Epithelial cell of esophagus (primary cell): ENCODE measurements around the gene CA5B.
"Not testable (repeated sequence)": the region's sequence is repeated elsewhere in the genome, so short reads cannot be mapped to it uniquely, and the experiment has no call there.

Experiments
- DNase-seq: peaks from one replicate; pipeline ENCODE4 v3.0.0; 2010; ENCODE audit warnings: low read depth
- H3K4me3 ChIP-seq: 2 replicates; pipeline ENCODE4 v1.5.1; 2011; ENCODE audit warnings: mild to moderate bottlenecking, low read length, control low read depth
- CTCF ChIP-seq: IDR thresholded peaks from 2 replicates; pipeline ENCODE4 v1.5.1; 2011; ENCODE audit warnings: low read depth, mild to moderate bottlenecking, low read length, control low read depth, inconsistent platforms; ENCODE audit not compliant: insufficient read depth; ENCODE audit errors: missing control alignments

Gene CA5B

DNA sequence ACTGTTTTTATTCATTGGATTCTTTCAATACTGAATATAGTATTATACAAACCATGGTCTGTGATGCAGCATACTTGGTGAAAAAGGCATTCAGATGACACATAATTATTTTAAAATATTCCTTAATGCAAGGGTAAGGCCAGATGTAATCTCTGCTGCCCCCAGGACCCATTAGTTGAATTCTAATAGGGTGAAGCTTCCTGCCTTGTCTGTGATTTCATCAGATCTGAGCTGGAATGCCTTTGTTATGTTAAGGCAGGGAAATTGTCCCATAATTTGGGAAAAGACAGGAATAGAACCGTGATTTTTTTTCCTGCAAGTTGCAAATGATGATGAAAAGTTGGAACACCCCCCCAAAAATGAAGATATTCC is 78.4 kb downstream of the CA5B start:
- TF ChIP-seq CTCF = no peak
- no peak for DNase-seq
- no peak overlapping the region for H3K4me3 ChIP-seq

GRCh38 chrX:15816886-15817285 is 78.8 kb downstream of the CA5B start:
- no peak overlapping the region for H3K4me3 ChIP-seq
- DNase-seq = no peak
- no peak for TF ChIP-seq CTCF

DNA sequence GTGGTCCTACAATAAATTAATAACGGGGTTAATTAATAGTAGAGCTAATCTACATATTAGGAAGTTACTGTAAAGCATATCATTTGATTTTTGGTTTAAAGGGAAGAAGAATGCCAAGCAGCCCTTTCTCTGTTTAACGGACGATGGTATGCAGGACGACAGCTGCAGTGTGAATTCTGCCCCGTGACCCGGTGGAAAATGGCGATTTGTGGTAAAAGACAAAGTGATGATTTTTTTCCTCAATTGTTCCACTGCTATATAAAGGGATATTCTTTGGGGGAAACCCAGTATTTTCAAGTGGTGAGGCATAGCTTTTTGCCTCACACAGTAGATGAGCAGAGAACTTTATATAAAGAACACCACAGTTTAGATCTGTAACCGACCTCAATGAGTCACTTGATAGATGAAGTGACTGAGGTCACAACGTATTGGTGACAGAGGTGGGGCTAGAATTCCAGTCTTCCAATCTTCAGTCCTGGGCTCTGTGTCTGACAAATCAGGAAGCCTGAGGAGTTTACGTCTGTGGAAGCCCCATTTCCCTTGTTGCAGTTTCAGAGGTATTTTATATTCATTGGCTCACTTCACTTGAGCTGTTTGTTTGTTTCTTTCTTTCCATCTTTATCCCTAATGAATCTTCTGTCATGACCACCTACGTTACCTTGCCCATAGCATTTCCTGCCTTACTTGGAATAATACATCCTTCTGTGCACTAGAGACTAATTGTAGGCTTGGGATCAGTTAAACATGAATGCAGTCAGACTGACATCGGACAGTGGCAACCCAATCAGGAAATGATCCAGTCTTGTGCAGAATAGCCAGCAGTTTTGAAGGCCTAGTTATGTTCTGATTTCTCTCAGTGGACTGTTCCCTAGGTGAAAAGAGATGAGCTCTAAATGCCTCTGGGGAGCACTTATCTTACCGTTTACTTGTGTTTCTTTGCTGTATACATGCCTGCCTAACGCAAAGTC is 82.3 kb downstream of the CA5B start:
- no peak for DNase-seq
- H3K4me3 ChIP-seq = no peak overlapping the region
- no peak for TF ChIP-seq CTCF

- no peak for DNase-seq
- no peak for TF ChIP-seq CTCF
- no peak overlapping the region for H3K4me3 ChIP-seq
Measured at GRCh38 chrX:15822922-15823321, 84.9 kb downstream of the CA5B start.

- no peak for DNase-seq
Measured at GRCh38 chrX:15825936-15826335, 87.9 kb downstream of the CA5B start.

DNA sequence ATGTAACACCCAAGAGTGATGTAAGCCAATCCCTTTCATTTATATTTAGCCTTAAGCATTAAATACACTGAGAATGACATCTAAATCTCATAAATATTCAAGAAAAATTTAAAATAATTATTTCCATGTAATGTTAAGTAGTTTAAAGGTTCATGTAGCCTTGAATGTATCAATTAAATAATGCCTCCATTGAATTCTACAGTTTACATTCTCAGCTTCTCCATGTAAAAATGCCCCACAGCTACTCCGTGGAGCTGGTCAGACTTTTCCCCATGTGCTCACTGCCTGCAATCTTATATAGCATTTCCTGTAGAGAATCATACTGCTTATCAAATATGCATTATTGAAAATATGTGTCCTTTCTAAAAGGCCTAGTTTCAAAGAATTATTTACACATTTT is 91.1 kb downstream of the CA5B start:
- no peak for TF ChIP-seq CTCF
- no peak for DNase-seq

More at GRCh38 chrX:15825936-15826335, 87.9 kb downstream of the CA5B start:
- TF ChIP-seq CTCF = no peak
- H3K4me3 ChIP-seq = no peak overlapping the region

GRCh38 chrX:15831347-15831746 is 93.3 kb downstream of the CA5B start:
- DNase-seq, H3K4me3 ChIP-seq: not testable (repeated sequence)

More for the DNA sequence above, 91.1 kb downstream of the CA5B start:
- H3K4me3 ChIP-seq = no peak overlapping the region
